Mesendoderm (in vitro differentiated cells): ENCODE measurements around the gene FMN1.
"Not testable (repeated sequence)": the region's sequence is repeated elsewhere in the genome, so short reads cannot be mapped to it uniquely, and the experiment has no call there.

Source experiments
- DNase-seq: peaks from one replicate; pipeline ENCODE4 v3.0.0; 2013
- H2AK5ac ChIP-seq: 2 replicates; pipeline ENCODE4 v1.6.1; 2013; ENCODE audit warnings: low read length, inconsistent platforms
- H2BK120ac ChIP-seq: 2 replicates; pipeline ENCODE4 v1.6.1; 2013; ENCODE audit warnings: low read depth, mild to moderate bottlenecking, low read length, moderate library complexity, mixed read lengths
- H2BK15ac ChIP-seq: replicated peaks from 2 replicates; pipeline ENCODE4 v1.6.1; 2013; ENCODE audit warnings: low read depth, mild to moderate bottlenecking, moderate library complexity
- H2BK5ac ChIP-seq: 2 replicates; pipeline ENCODE4 v1.6.1; 2013; ENCODE audit warnings: low read length, inconsistent platforms
- H3K18ac ChIP-seq: 2 replicates; pipeline ENCODE4 v1.6.1; 2013; ENCODE audit warnings: mild to moderate bottlenecking, low read length, mixed read lengths
- H3K23ac ChIP-seq: one replicate; pipeline ENCODE4 v1.6.1; 2013; ENCODE audit warnings: low read length
- H3K27ac ChIP-seq: 2 replicates; pipeline ENCODE4 v1.5.1; 2013; ENCODE audit warnings: low read depth, mild to moderate bottlenecking, inconsistent platforms, low read length, moderate library complexity
- H3K27me3 ChIP-seq: 2 replicates; pipeline ENCODE4 v1.6.1; 2013; ENCODE audit warnings: low read length, control low read depth, mild to moderate bottlenecking, inconsistent platforms; ENCODE audit not compliant: insufficient read depth, poor library complexity
- H3K36me3 ChIP-seq: 2 replicates; pipeline ENCODE4 v1.6.1; 2013; ENCODE audit warnings: low read length, inconsistent platforms; ENCODE audit not compliant: control insufficient read depth, insufficient read depth
- H3K4ac ChIP-seq: one replicate; pipeline ENCODE4 v1.6.1; 2013; ENCODE audit warnings: low read depth, mild to moderate bottlenecking, low read length, moderate library complexity
- H3K4me1 ChIP-seq: 2 replicates; pipeline ENCODE4 v1.6.1; 2013; ENCODE audit warnings: low read depth, low read length, inconsistent platforms; ENCODE audit not compliant: control insufficient read depth
- H3K4me2 ChIP-seq: 2 replicates; pipeline ENCODE4 v1.6.1; 2013; ENCODE audit warnings: low read length
- H3K4me3 ChIP-seq: 2 replicates; pipeline ENCODE4 v1.5.1; 2013; ENCODE audit warnings: mild to moderate bottlenecking, low read length
- H3K56ac ChIP-seq: one replicate; pipeline ENCODE4 v1.6.1; 2013; ENCODE audit warnings: low read length
- H3K79me1 ChIP-seq: 2 replicates; pipeline ENCODE4 v1.6.1; 2013; ENCODE audit warnings: low read length, inconsistent platforms
- H3K79me2 ChIP-seq: 2 replicates; pipeline ENCODE4 v1.6.1; 2013; ENCODE audit warnings: mild to moderate bottlenecking, low read length; ENCODE audit not compliant: control insufficient read depth, insufficient read depth
- H3K9ac ChIP-seq: 2 replicates; pipeline ENCODE4 v1.6.1; 2013; ENCODE audit warnings: low read length, inconsistent platforms
- H4K5ac ChIP-seq: one replicate; pipeline ENCODE4 v1.6.1; 2013; ENCODE audit warnings: low read length
- H4K8ac ChIP-seq: one replicate; pipeline ENCODE4 v1.6.1; 2013; ENCODE audit warnings: low read depth, mild to moderate bottlenecking, control low read depth, low read length, moderate library complexity
- WGBS: extraction: QIAGEN DNeasy Blood & Tissue Kit; methylation state at CpG from one replicate; pipeline ENCODE4 v1.1.7; 2013; ENCODE audit warnings: low lambda C conversion rate, missing lambda C conversion rate; ENCODE audit not compliant: insufficient coverage; ENCODE audit errors: extremely low coverage; 5-methylcytosine and 5-hydroxymethylcytosine counted together

Gene FMN1

DNA sequence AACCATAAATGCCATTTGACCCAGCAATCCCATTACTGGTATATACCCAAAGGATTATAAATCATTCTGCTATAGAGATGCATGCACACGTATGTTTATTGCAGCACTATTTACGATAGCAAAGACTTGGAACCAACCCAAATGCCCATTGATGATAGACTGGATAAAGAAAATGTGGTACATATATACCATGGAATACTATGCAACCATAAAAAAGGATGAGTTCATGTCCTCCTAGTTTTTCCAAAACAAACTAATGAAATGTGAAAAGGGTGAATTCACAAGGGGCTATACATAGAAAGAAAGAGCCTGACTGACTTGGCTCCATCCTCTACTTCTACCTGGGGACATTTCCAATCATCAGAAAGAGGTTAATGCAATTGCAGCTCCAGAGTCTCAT, 347.8 kb downstream of the FMN1 start:
- H2BK5ac ChIP-seq, H3K36me3 ChIP-seq, H3K4ac ChIP-seq, H3K4me3 ChIP-seq, H4K5ac ChIP-seq, H4K8ac ChIP-seq, H3K56ac ChIP-seq, H3K23ac ChIP-seq, H3K4me2 ChIP-seq, H3K79me1 ChIP-seq, DNase-seq, H3K4me1 ChIP-seq, H3K18ac ChIP-seq, H3K9ac ChIP-seq, H2BK120ac ChIP-seq, H3K27ac ChIP-seq, H3K27me3 ChIP-seq, H2AK5ac ChIP-seq, H3K79me2 ChIP-seq, H2BK15ac ChIP-seq: not testable (repeated sequence)
- WGBS = no CpG with 5 or more reads among the region's 2 CpGs

DNA sequence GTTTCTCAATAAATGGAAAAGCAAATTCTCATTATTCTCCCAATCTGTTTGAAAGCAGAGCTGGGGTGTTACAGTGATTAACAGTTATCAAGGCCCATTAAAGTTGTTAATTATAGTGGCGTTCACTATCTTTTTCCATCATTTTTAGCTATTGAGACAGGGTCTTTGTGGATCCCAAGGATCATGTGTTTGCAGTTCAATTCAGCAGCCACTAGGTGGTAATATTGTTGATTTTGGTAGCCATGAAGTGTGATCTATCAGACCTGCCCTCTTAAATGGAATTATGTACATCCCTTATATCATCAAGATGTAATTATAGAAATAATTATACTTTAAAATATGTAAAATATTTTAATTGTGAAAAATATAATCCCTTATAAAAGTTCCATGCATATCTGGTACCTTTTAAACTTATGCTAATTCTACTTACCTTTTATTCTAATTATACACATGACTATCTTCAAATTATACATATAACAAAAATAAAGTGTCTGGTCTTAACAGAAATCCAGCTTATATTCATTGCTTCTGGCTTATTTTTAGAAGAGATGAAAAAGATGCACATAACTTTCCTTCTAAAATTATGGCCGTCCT, 350.3 kb downstream of the FMN1 start:
- peak; percentile 56 for DNase-seq
- WGBS = no CpG with 5 or more reads among the region's 2 CpGs

DNA sequence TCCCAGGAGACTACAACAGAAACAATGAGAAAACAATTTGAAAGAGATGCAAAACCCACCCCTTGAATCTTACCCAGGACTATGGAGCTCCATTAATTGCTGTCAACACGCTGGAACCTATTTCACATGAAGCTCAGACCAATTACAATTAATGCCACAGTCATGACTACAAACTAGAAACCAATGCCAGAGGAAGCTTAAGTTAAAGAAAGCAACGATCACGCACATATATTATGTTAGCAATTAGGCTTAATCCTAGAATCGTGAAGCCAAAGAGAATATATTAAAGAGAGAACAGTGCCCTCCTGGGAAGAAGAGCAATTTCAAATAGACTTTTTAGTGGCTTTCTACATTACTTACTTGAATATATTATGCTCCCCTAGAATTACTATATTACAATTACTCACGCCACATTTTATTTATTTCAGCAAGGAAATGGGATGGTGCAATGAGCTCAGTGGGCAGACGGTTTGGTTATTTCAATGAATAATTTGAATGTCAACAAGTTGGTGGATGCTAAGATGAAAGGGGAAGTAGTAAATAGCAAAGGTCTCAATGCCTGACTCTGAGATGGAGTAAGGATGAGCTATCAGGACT, 351.2 kb downstream of the FMN1 start:
- H2AK5ac ChIP-seq = no peak overlapping the region
- no peak overlapping the region for H2BK5ac ChIP-seq
- no peaks in the 10 kb centered on the region for H3K79me1 ChIP-seq
- 100% methylated on average over 1 of the region's 6 CpGs for WGBS
- no peaks in the 10 kb centered on the region for H3K4me1 ChIP-seq
- no peak overlapping the region for H2BK120ac ChIP-seq
- H3K18ac ChIP-seq = no peak overlapping the region
- H3K27ac ChIP-seq = no peak overlapping the region
- H3K4me3 ChIP-seq = no peak overlapping the region
- no peaks in the 10 kb centered on the region for H3K36me3 ChIP-seq
- no peak overlapping the region for H3K4ac ChIP-seq
- H4K8ac ChIP-seq = no peak overlapping the region
- H3K79me2 ChIP-seq = no peaks in the 10 kb centered on the region
- H3K56ac ChIP-seq = no peak overlapping the region
- no peak overlapping the region for H4K5ac ChIP-seq
- H3K9ac ChIP-seq = no peak overlapping the region
- H2BK15ac ChIP-seq = no peak overlapping the region
- H3K4me2 ChIP-seq = no peak overlapping the region
- H3K23ac ChIP-seq = no peak overlapping the region
- DNase-seq = no peak
- H3K27me3 ChIP-seq = no peaks in the 10 kb centered on the region

More for the DNA sequence above, 350.3 kb downstream of the FMN1 start:
- Histone ChIP-seq H3K4me1 (no peaks in the 10 kb centered on the region), H3K4me2 (no peak overlapping the region), H3K56ac (no peak overlapping the region), H2BK120ac (no peak overlapping the region), H2BK5ac (no peak overlapping the region), H3K9ac (no peak overlapping the region), H3K4ac (no peak overlapping the region), H3K4me3 (no peak overlapping the region), H4K5ac (no peak overlapping the region), H3K18ac (no peak overlapping the region), H3K23ac (no peak overlapping the region), H2AK5ac (no peak overlapping the region), H4K8ac (no peak overlapping the region), H3K27me3 (no peaks in the 10 kb centered on the region), H3K79me2 (no peaks in the 10 kb centered on the region), H3K36me3 (no peaks in the 10 kb centered on the region), H3K79me1 (no peaks in the 10 kb centered on the region), H3K27ac (no peak overlapping the region), H2BK15ac (no peak overlapping the region)

DNA sequence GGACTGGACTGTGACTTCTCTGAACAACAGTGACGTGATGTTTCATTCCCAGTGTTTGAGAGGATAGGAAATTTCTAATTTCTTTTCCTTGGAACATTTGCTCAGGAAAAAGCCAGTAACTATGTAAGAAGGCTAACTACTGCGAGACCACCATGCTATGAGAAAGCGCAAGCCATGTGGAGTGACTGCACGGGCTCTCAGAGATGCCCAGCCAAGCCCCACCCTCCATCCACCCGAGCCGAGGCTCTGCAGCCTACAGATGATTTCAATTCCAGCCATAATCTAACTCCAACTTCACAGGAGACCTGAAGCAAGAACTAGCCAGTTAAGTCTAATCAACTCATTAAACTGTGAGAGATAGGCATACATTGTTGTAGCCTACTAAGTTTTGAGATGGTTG, 352.4 kb downstream of the FMN1 start:
- H3K4ac ChIP-seq = no peak overlapping the region
- H3K9ac ChIP-seq = no peak overlapping the region
- H2BK15ac ChIP-seq = no peak overlapping the region
- no peak overlapping the region for H2BK5ac ChIP-seq
- no peak overlapping the region for H4K5ac ChIP-seq
- no peak overlapping the region for H3K56ac ChIP-seq
- no peak overlapping the region for H2BK120ac ChIP-seq
- H4K8ac ChIP-seq = no peak overlapping the region
- WGBS = no CpG with 5 or more reads among the region's 6 CpGs
- no peaks in the 10 kb centered on the region for H3K79me1 ChIP-seq
- H3K4me1 ChIP-seq = no peaks in the 10 kb centered on the region
- H3K4me2 ChIP-seq = no peak overlapping the region
- no peaks in the 10 kb centered on the region for H3K79me2 ChIP-seq
- H3K4me3 ChIP-seq = no peak overlapping the region
- H3K23ac ChIP-seq = no peak overlapping the region
- no peaks in the 10 kb centered on the region for H3K36me3 ChIP-seq
- no peak overlapping the region for H3K27ac ChIP-seq
- peak overlapping the region; percentile 22 for H3K18ac ChIP-seq
- no peak for DNase-seq
- no peak overlapping the region for H2AK5ac ChIP-seq
- H3K27me3 ChIP-seq = no peaks in the 10 kb centered on the region

DNA sequence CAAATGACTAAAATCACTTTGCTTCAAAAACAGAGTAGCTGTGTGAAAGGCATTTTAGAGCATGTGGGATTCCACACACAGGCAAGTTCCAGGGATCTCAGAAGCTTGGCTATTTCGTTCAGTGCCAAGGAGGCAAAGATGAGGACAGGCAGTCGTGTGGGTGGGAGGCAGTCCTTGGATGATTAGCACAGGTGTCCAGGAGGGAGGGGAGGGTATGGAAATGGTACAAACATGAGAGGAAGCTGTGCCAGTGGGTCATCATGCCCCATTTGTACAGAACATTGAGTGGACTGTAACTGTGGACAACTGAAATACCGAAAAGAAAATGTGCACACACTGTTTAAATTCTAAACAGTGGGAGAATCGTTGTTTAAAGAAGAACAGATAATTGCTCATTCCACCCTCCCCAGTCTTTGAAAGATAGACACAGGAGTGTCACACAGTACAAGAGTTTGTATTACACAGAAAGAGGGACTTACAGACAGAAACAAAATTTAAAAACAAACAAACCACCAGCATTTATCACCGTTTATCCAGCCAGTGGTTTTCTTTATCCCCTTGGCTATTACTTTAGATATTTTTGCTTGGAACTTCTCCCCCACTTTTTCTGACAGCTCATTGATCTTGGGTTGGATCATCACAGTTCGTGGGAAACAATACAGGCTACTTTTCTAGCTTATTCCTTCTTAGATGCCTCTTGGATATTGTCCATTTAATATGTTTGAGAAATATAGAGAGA, 353.8 kb downstream of the FMN1 start:
- no peak overlapping the region for H2AK5ac ChIP-seq
- H3K79me1 ChIP-seq = no peaks in the 10 kb centered on the region
- H3K4me2 ChIP-seq = no peak overlapping the region
- no peak overlapping the region for H4K8ac ChIP-seq
- H3K4me3 ChIP-seq = no peak overlapping the region
- H3K4me1 ChIP-seq = no peaks in the 10 kb centered on the region
- DNase-seq = no peak
- H3K79me2 ChIP-seq = no peaks in the 10 kb centered on the region
- no peak overlapping the region for H3K4ac ChIP-seq
- no peak overlapping the region for H2BK5ac ChIP-seq
- H3K56ac ChIP-seq = no peak overlapping the region
- H3K23ac ChIP-seq = no peak overlapping the region
- H3K9ac ChIP-seq = no peak overlapping the region
- H2BK15ac ChIP-seq = no peak overlapping the region
- no peak overlapping the region for H4K5ac ChIP-seq
- H3K27ac ChIP-seq = no peak overlapping the region
- no peaks in the 10 kb centered on the region for H3K27me3 ChIP-seq
- H3K18ac ChIP-seq = no peak overlapping the region
- WGBS = no CpG with 5 or more reads among the region's 6 CpGs
- no peak overlapping the region for H2BK120ac ChIP-seq
- H3K36me3 ChIP-seq = no peaks in the 10 kb centered on the region
